NCI-H2107 treated with DMSO at 0.1 percent for 48 hours (cell line): ENCODE data around the gene NR0B2.
"Not testable (repeated sequence)": the region's sequence is repeated elsewhere in the genome, so short reads cannot be mapped to it uniquely, and the experiment has no call there.

Experiments
- DNase-seq: peaks from one replicate; lab custom pipeline; 2025; ENCODE audit not compliant: unreplicated experiment; lab: John Stamatoyannopoulos, UW

Gene NR0B2

GRCh38 chr1:26913754-26914619 lies at the start of gene NR0B2:
TSS of gene NR0B2 (minus strand) at chr1:26913975. CDS start at chr1:26913940, 35 bp downstream.
- peak; percentile 99 for DNase-seq

GRCh38 chr1:26961826-26962225 lies 48.1 kb upstream of the NR0B2 start:
- DNase-seq: no peak

- DNase-seq: no peak
Measured at GRCh38 chr1:26960625-26960966, 46.8 kb upstream of the NR0B2 start.

- peak; percentile 52 for DNase-seq
Measured at GRCh38 chr1:26959722-26960624, 46.2 kb upstream of the NR0B2 start, which contains the start of gene KDF1. TSS of gene KDF1 (minus strand) at chr1:26960468. CDS start at chr1:26952380, 8,088 bp downstream.

GRCh38 chr1:26959270-26959669 lies 45.5 kb upstream of the NR0B2 start:
- no peak for DNase-seq

- DNase-seq: no peak
Measured at GRCh38 chr1:26957306-26957705, 43.5 kb upstream of the NR0B2 start.

- no peak for DNase-seq
Measured at GRCh38 chr1:26956321-26956720, 42.5 kb upstream of the NR0B2 start.

- DNase-seq: no peak
Measured at GRCh38 chr1:26953374-26953773, 39.6 kb upstream of the NR0B2 start.

GRCh38 chr1:26951821-26952497 lies 38.2 kb upstream of the NR0B2 start:
- DNase-seq: no peak

- DNase-seq: no peak
Measured at GRCh38 chr1:26951216-26951615, 37.4 kb upstream of the NR0B2 start.

GRCh38 chr1:26950602-26951001 lies 36.8 kb upstream of the NR0B2 start:
- no peak for DNase-seq

- DNase-seq: no peak
Measured at GRCh38 chr1:26949926-26950319, 36.1 kb upstream of the NR0B2 start.

- DNase-seq: no peak
Measured at GRCh38 chr1:26949266-26949925, 35.6 kb upstream of the NR0B2 start.

GRCh38 chr1:26948725-26949057 lies 34.9 kb upstream of the NR0B2 start:
- DNase-seq: not testable (repeated sequence)

- no peak for DNase-seq
Measured at GRCh38 chr1:26946270-26946669, 32.5 kb upstream of the NR0B2 start.

GRCh38 chr1:26945728-26946127 lies 32.0 kb upstream of the NR0B2 start:
- DNase-seq: no peak

- no peak for DNase-seq
Measured at GRCh38 chr1:26945138-26945537, 31.4 kb upstream of the NR0B2 start.

- DNase-seq: no peak
Measured at GRCh38 chr1:26942656-26943055, 28.9 kb upstream of the NR0B2 start.

GRCh38 chr1:26941311-26941710 lies 27.5 kb upstream of the NR0B2 start:
- DNase-seq: no peak

GRCh38 chr1:26938659-26939025 lies 24.9 kb upstream of the NR0B2 start:
- no peak for DNase-seq
